Medulla oblongata (tissue), 1 donor: ENCODE measurements around the gene HADHB.
A peak's percentile ranks its signal among the peaks of the same experiment; 100 is the strongest.

Experiments
- DNase-seq: peaks from one replicate; pipeline ENCODE4 v3.0.0-alpha.2; 2015; ENCODE audit errors: extremely low spot score

The HADHB gene

GRCh38 chr2:26244309-26245230 is at the start of gene HADHB, which contains the start of gene HADHA:
Gene HADHB (plus strand): TSS chr2:26244939. CDS start chr2:26254255, 9,316 bp downstream.
Gene HADHA (minus strand): TSS chr2:26244632. CDS start chr2:26244596, 36 bp downstream.
- peak; percentile 92 for DNase-seq

GRCh38 chr2:26195040-26195984 is 49.4 kb upstream of the HADHB start:
- no peak for DNase-seq

DNA sequence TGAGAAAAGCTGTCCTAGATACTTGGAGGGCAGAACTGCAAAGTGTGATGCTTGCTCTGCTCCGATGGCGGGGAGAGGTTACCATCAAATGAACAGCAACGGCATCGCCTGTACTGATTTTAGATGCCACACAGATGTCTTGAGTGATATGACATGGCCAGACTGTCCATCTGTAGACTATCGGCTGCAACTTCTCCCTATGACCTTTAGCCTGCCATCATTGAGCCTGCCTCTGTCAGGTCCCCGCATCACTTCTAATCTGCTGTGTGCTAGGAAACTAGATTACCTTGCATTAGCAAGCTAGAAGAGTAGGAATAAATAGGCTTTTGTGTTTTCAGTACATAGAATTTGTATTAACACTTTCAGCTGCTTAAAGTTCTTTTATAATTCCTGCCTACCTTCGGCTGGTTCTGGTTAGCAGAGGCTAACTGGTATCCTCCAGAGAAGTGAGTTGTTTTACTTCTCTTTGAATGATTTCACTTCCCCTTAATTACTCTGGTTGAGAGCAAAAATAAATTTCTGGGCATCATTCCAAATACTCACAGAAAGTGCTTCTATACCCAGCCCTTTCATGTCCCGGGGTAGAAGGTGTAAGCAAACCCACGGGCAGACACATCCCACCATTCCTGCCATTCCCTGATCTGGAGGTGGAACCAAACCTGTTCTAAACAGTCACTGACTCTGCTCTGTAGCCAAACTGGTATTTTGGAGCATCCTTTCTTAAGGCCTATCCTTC is 47.9 kb upstream of the HADHB start:
- peak; percentile 52 for DNase-seq

GRCh38 chr2:26197516-26197915 is 47.2 kb upstream of the HADHB start:
- DNase-seq, result no peak

- no peak for DNase-seq
Observed at GRCh38 chr2:26202981-26203490, 41.7 kb upstream of the HADHB start.

DNA sequence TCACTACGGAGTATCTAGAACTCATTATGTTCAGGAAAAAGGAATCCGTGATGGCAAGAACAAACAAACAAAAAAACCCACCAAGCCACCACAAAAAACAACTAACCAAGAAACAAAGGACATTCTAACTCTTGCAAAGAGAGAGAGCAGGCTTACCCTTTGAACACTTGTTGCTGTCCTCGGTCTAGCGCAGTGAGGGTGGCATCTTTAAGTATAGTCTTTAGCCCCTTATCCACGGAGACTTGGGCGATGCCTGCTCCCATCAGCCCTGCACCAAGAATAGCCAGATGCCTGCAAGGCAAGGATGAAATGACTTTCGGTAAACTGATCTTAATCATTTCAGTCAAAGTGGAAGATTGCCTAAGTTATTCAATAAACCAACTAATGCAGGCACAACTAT is 40.8 kb upstream of the HADHB start:
- DNase-seq, result no peak

DNA sequence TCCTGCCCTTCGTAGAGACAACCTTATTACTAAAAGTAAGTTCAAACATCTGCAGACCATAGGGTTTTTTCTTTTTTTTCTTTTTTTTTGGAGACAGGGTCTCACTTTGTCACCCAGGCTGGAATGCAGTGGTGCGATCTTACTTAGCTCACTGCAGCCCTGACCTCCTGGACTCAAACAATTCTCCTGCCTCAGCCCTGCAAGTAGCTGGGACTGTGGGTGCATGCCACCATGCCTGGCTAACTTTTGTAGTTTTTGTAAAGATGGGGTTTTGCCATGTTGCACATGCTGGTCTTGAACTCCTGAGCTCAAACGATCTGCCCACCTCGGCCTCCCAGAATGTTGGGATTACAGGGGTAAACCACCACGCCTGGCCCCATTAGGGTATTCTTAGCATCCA is 32.7 kb upstream of the HADHB start:
- no peak for DNase-seq

- DNase-seq, result no peak
Observed at GRCh38 chr2:26214759-26215158, 30.0 kb upstream of the HADHB start.

DNA sequence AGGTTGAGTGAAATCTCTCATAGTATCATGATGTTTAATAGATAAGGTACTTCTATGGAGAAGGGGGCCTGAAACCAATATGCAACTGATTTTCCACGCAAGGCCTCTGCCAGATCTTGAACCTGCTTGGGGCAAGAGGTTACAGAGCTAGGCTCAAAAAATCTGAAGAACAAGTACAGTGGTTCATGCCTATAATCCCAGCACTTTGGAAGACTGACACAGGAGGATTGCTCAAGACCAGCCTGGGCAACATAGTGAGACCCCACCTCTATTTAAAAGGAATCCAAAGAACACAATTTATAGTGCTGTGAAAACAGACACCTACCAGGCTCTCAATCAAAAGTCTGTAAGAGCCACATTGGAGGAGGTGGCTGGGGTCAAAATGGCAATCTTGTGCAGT is 28.9 kb upstream of the HADHB start:
- DNase-seq, result no peak

- no peak for DNase-seq
Observed at GRCh38 chr2:26216587-26216986, 28.2 kb upstream of the HADHB start.

DNA sequence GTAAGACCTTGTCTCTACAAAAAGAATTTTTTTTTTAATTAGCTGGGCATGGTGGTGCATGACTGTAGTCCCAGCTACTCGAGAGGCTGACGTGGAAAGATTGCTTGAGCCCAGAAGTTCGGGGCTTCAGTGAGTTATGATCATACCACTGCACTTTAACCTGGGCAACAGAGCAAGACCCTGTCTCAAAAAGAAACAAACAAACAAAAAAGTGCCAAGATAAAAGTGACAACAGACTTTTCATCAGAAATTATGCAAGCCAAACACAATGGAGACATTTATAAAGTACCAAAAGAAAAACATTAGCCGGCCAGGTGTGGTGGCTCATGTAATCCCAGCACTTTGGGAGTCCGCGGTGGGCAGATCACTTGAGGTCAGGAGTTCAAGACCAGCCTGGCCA is 27.0 kb upstream of the HADHB start:
- no peak for DNase-seq

GRCh38 chr2:26223018-26223417 is 21.7 kb upstream of the HADHB start:
- peak; percentile 47 for DNase-seq

- no peak for DNase-seq
Observed at GRCh38 chr2:26224095-26224494, 20.6 kb upstream of the HADHB start.

DNA sequence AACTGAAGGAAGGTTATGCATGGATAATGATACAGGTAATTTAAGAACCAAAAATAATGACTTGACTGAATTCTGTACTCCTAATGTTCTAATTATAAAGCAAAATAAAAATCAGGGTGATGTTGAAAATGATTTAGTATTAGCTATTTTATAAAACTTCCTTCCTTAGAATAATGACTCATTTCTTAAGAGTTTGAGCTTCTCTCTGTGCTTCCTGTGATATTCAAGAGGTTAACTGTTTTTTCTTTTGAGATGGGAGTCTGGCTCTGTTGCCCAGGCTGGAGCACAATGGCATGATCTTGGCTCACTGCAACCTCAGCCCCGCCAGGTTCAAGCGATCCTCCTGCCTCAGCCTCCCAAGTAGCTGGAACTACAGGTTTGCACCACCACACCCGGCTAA is 15.1 kb upstream of the HADHB start:
- no peak for DNase-seq

GRCh38 chr2:26230806-26231205 is 13.9 kb upstream of the HADHB start:
- no peak for DNase-seq

DNA sequence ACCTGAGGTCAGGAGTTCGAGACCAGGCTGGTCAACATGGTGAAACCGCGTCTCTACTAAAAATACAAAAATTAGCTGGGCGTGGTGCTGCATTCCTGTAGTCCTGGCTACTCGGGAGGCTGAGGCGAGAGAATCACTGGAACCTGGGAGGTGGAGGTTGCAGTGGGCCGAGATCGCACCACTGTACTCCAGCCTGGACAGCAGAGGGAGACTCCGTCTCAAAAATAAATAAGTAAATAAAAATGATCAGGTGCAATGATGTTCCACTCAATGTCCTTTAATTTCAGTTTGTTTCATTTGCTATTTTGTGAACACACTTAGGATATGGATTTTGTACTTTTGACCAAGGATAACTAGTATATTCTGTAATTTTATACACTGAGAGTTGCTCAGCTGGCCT is 9.7 kb upstream of the HADHB start:
- no peak for DNase-seq

DNA sequence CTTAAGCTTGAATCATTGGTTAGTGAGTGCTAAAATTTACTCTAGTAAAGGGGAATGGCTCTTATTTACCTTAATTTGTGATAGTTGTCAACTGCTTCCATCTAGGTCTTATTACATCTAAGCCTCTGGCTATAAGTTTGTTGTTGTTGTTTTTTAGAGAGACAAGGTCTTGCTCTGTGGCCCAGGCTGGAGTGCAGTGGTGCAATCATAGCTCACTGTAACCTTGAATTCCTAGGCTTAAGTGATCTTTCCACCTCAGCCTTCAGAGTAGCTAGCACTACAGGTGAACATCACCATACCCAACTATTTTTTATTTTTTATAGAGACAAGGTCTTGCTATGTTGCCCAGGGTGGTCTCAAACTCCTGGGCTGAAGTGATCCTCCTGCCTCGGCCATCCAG is 6.9 kb upstream of the HADHB start:
- DNase-seq, result no peak

DNA sequence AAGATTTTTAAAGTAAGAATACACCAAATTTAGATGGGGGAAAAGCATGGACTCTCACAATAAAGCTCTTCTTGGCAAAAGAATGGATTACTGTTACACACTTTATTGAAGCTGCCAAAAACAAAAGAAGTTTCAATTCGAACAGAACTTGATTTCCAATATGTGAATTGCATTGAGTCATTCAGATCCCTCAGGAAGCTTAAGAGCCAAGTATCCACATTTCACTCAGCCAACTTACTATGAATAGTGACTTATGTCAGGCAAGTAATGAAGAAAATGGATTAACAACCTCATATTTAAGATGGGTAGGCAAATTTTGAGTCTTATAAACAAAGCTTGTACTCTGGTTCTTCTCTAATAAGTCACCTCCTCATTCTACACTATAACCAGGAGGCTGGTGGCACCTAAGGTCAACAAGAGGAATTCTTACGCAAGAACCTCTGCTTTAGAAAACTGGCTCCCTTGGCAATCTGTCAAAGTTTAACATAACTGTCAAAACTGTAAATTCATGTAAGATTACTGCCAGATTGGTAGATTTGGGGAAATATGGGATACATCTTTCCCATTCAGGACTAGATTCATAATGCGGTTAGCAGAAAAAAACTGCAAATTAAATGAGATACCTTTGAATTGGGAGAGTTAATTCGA is 6.3 kb upstream of the HADHB start:
- DNase-seq, result no peak

- DNase-seq, result no peak
Observed at GRCh38 chr2:26241928-26242436, 2.8 kb upstream of the HADHB start.

GRCh38 chr2:26243470-26244308 is 1.1 kb upstream of the HADHB start:
- peak; percentile 70 for DNase-seq
